Mesodermal cell (in vitro differentiated cells): ENCODE results near the gene PACSIN3. TPM values are rescaled to one million over a fixed set of nuclear protein-coding genes. Genes with fewer than 3 reads are reported as not detected.

Source experiments
- H3K27ac ChIP-seq: 2 replicates; pipeline ENCODE4 v1.7.0; 2013; ENCODE audit warnings: mild to moderate bottlenecking, low read depth, low read length, moderate library complexity; ENCODE audit not compliant: severe bottlenecking
- H3K36me3 ChIP-seq: 2 replicates; pipeline ENCODE4 v1.7.1; 2013; ENCODE audit warnings: mild to moderate bottlenecking, low read length, moderate library complexity; ENCODE audit not compliant: control insufficient read depth, insufficient read depth
- H3K4me1 ChIP-seq: one replicate; pipeline ENCODE4 v1.7.1; 2013; ENCODE audit warnings: mild to moderate bottlenecking, low read length; ENCODE audit not compliant: insufficient read depth, control insufficient read depth, poor library complexity, severe bottlenecking
- H3K4me3 ChIP-seq: 2 replicates; pipeline ENCODE4 v1.7.0; 2013; ENCODE audit warnings: low read length, control low read depth, mild to moderate bottlenecking; ENCODE audit not compliant: insufficient read depth, poor library complexity, severe bottlenecking; ENCODE audit errors: extremely low read depth
- H3K9me3 ChIP-seq: 2 replicates; pipeline ENCODE4 v1.7.1; 2013; ENCODE audit warnings: mild to moderate bottlenecking, low read length, moderate library complexity; ENCODE audit not compliant: control insufficient read depth
- WGBS, 2 experiments: methylation state at CpG; one replicate each; pipeline ENCODE4 v1.1.5; 2013; ENCODE audit warnings: missing lambda C conversion rate in 2 of 2; ENCODE audit not compliant: insufficient coverage in 2 of 2; 5-methylcytosine and 5-hydroxymethylcytosine counted together
- polyA plus RNA-seq, 2 experiments: library from polyadenylated mRNA; stranded (reverse); fragments of 50-300 nt; gene quantifications; one replicate each; pipeline ENCODE4 v1.2.3, GENCODE V29; 2013

PACSIN3 gene
- polyA plus RNA-seq (2013, experiment 1 of 2) = 41.8 TPM
- polyA plus RNA-seq (2013, experiment 2 of 2) = 39.0 TPM

GRCh38 chr11:47186076-47186699 lies at the start of gene PACSIN3:
Gene PACSIN3, minus strand, starts transcription at chr11:47186434. Its CDS starts 3,707 bp downstream, at chr11:47182727.
- H3K4me3 ChIP-seq = peak within 1 kb of the TSS; percentile 74
- H3K4me1 ChIP-seq = peaks cover 23% of the 10 kb centered on the region
- no peaks in the 10 kb centered on the region for H3K9me3 ChIP-seq
- peaks cover 11% of the 10 kb centered on the region for H3K36me3 ChIP-seq
- WGBS, 2 experiments = 0 to 1% methylated on average over 49 to 75 of the region's 80 CpGs
- peak within 1 kb of the TSS; percentile 92 for H3K27ac ChIP-seq

GRCh38 chr11:47235163-47235562 lies 48.9 kb upstream of the PACSIN3 start:
- Histone ChIP-seq H3K36me3 (peaks cover 96% of the 10 kb centered on the region), H3K4me3 (no peak overlapping the region), H3K27ac (no peak overlapping the region), H3K4me1 (no peaks in the 10 kb centered on the region), H3K9me3 (no peaks in the 10 kb centered on the region)
- WGBS, 2 experiments = 98 to 100% methylated on average over 5 to 7 of the region's 12 CpGs

GRCh38 chr11:47234669-47235100 lies 48.5 kb upstream of the PACSIN3 start:
- no peaks in the 10 kb centered on the region for H3K4me1 ChIP-seq

GRCh38 chr11:47233989-47234668 lies 47.9 kb upstream of the PACSIN3 start:
- peaks cover 95% of the 10 kb centered on the region for H3K36me3 ChIP-seq
- no peak overlapping the region for H3K27ac ChIP-seq
- 91 to 95% methylated on average over 7 to 11 of the region's 11 CpGs for WGBS, 2 experiments

More at GRCh38 chr11:47234669-47235100, 48.5 kb upstream of the PACSIN3 start:
- Histone ChIP-seq H3K27ac (no peak overlapping the region), H3K4me3 (no peak overlapping the region), H3K36me3 (peaks cover 96% of the 10 kb centered on the region), H3K9me3 (no peaks in the 10 kb centered on the region)
- WGBS, 2 experiments = 94 to 97% methylated on average over 12 of the region's 12 CpGs

GRCh38 chr11:47233051-47233450 lies 46.8 kb upstream of the PACSIN3 start:
- Histone ChIP-seq H3K4me1 (no peaks in the 10 kb centered on the region), H3K27ac (no peak overlapping the region), H3K9me3 (no peaks in the 10 kb centered on the region), H3K36me3 (peaks cover 94% of the 10 kb centered on the region), H3K4me3 (no peak overlapping the region)
- WGBS, 2 experiments = 92 to 96% methylated on average over 3 of the region's 4 CpGs

More at GRCh38 chr11:47233989-47234668, 47.9 kb upstream of the PACSIN3 start:
- Histone ChIP-seq H3K4me1 (no peaks in the 10 kb centered on the region), H3K4me3 (no peak overlapping the region), H3K9me3 (no peaks in the 10 kb centered on the region)

GRCh38 chr11:47229161-47229560 lies 42.9 kb upstream of the PACSIN3 start:
- 96 to 97% methylated on average over 8 of the region's 8 CpGs for WGBS, 2 experiments

GRCh38 chr11:47225552-47226400 lies 39.5 kb upstream of the PACSIN3 start:
- H3K9me3 ChIP-seq = no peaks in the 10 kb centered on the region
- H3K27ac ChIP-seq = no peak overlapping the region
- peaks cover 92% of the 10 kb centered on the region for H3K36me3 ChIP-seq
- H3K4me3 ChIP-seq = no peak overlapping the region
- H3K4me1 ChIP-seq = no peaks in the 10 kb centered on the region
- WGBS, 2 experiments = 87 to 100% methylated on average over 2 to 3 of the region's 7 CpGs

More at GRCh38 chr11:47229161-47229560, 42.9 kb upstream of the PACSIN3 start:
- peaks cover 95% of the 10 kb centered on the region for H3K36me3 ChIP-seq
- no peak overlapping the region for H3K4me3 ChIP-seq
- no peak overlapping the region for H3K27ac ChIP-seq
- no peaks in the 10 kb centered on the region for H3K4me1 ChIP-seq
- no peaks in the 10 kb centered on the region for H3K9me3 ChIP-seq

GRCh38 chr11:47222696-47223095 lies 36.5 kb upstream of the PACSIN3 start:
- Histone ChIP-seq H3K36me3 (peaks cover 93% of the 10 kb centered on the region), H3K27ac (no peak overlapping the region), H3K4me1 (peaks cover 14% of the 10 kb centered on the region), H3K9me3 (no peaks in the 10 kb centered on the region), H3K4me3 (no peak overlapping the region)
- WGBS, 2 experiments = 100% methylated on average over 2 of the region's 2 CpGs; no CpG with 5 or more reads in 1 of the 2 experiments

GRCh38 chr11:47220401-47220821 lies 34.2 kb upstream of the PACSIN3 start:
- H3K36me3 ChIP-seq = peaks cover 78% of the 10 kb centered on the region
- H3K4me3 ChIP-seq = no peak overlapping the region
- H3K4me1 ChIP-seq = peaks cover 21% of the 10 kb centered on the region
- no peaks in the 10 kb centered on the region for H3K9me3 ChIP-seq
- H3K27ac ChIP-seq = peak overlapping the region; percentile 76
- WGBS, 2 experiments = no CpG with 5 or more reads among the region's 1 CpG

- Histone ChIP-seq H3K36me3 (peaks cover 43% of the 10 kb centered on the region), H3K27ac (no peak overlapping the region), H3K4me3 (peak overlapping the region; percentile 75), H3K4me1 (peaks cover 21% of the 10 kb centered on the region), H3K9me3 (no peaks in the 10 kb centered on the region)
- WGBS, 2 experiments = 44 to 50% methylated on average over 10 to 12 of the region's 12 CpGs
These were observed 30.0 kb upstream of the PACSIN3 start for GRCh38 chr11:47216121-47216798.
